ENCODE measurements around the gene BCAS3. TPM values are rescaled to one million over a fixed set of nuclear protein-coding genes. Genes with fewer than 3 reads are reported as not detected.
"Not testable (repeated sequence)": the region's sequence is repeated elsewhere in the genome, so short reads cannot be mapped to it uniquely, and the experiment has no call there.

BCAS3 gene
- polyA plus RNA-seq, 3 donors: 10.3 to 19.1 (median 14.7) TPM

- Histone ChIP-seq H3K79me2 (ENCODE audit: insufficient read depth, low read length) (no peaks in the 10 kb centered on the region), H3K9ac (ENCODE audit: insufficient read depth, low read length, poor library complexity, severe bottlenecking) (no peak overlapping the region), H3K4me1 (ENCODE audit: control insufficient read depth in 1 of 2, insufficient read depth in 2 of 2, low read length in 2 of 2) (no peaks in the 10 kb centered on the region), H3K4me3 (replicated peaks in 1 of 3; ENCODE audit: low read depth in 2 of 3, low read length in 3 of 3) (no peak overlapping the region), H3K36me3 (replicated peaks in 1 of 2; ENCODE audit: control insufficient read depth in 1 of 2, insufficient read depth in 2 of 2, low read length in 2 of 2) (no peaks in the 10 kb centered on the region), H3K27me3 (ENCODE audit: control insufficient read depth in 2 of 2, insufficient read depth in 2 of 2, low read length in 2 of 2) (peaks cover 12 to 16% of the 10 kb centered on the region in 2 donors), H2AFZ (ENCODE audit: insufficient read depth, low read depth, low read length, poor library complexity, severe bottlenecking) (no peak overlapping the region), H3K4me2 (replicated peaks; ENCODE audit: extremely low read depth, low read length, poor library complexity, severe bottlenecking) (no peak overlapping the region), H3K9me3 (replicated peaks in 1 of 2; ENCODE audit: control insufficient read depth in 1 of 2, insufficient read depth in 1 of 2, low read length in 2 of 2) (peaks cover 0 to 20% of the 10 kb centered on the region in 2 donors), H4K20me1 (ENCODE audit: insufficient read depth, low read length) (no peaks in the 10 kb centered on the region), H3K27ac (ENCODE audit: low read depth in 1 of 2, low read length in 2 of 2) (no peak overlapping the region)
- Mint-ChIP-seq H3K36me3 (no peaks in the 10 kb centered on the region), H3K4me3 (peak overlapping the region in 1 of 2 donors; percentile 1), H3K9me3 (peaks cover 4 to 24% (median 13%) of the 10 kb centered on the region in 7 donors), H3K4me1 (peaks cover 2% of the 10 kb centered on the region), H3K27ac (no peak overlapping the region), H3K27me3 (ENCODE audit: low read depth in 3 of 3) (peaks cover 25 to 61% (median 41%) of the 10 kb centered on the region in 3 donors)
- DNase-seq: no peak
- TF ChIP-seq CTCF (IDR thresholded peaks at IDR 0.05): no peak
- intact Hi-C loops (cut with micrococcal nuclease): no loop called here
Measured at GRCh38 chr17:61436995-61437704, 759.5 kb downstream of the BCAS3 start.

GRCh38 chr17:61440697-61441096, 763.0 kb downstream of the BCAS3 start:
- Histone ChIP-seq H3K36me3 (replicated peaks in 1 of 2; ENCODE audit: control insufficient read depth in 1 of 2, insufficient read depth in 2 of 2, low read length in 2 of 2) (no peaks in the 10 kb centered on the region), H3K27ac (ENCODE audit: low read depth in 1 of 2, low read length in 2 of 2) (no peak overlapping the region), H3K27me3 (ENCODE audit: control insufficient read depth in 2 of 2, insufficient read depth in 2 of 2, low read length in 2 of 2) (peaks cover 7 to 9% of the 10 kb centered on the region in 2 donors), H3K4me2 (replicated peaks; ENCODE audit: extremely low read depth, low read length, poor library complexity, severe bottlenecking) (no peak overlapping the region), H3K79me2 (ENCODE audit: insufficient read depth, low read length) (no peaks in the 10 kb centered on the region), H3K9ac (ENCODE audit: insufficient read depth, low read length, poor library complexity, severe bottlenecking) (no peak overlapping the region), H3K9me3 (replicated peaks in 1 of 2; ENCODE audit: control insufficient read depth in 1 of 2, insufficient read depth in 1 of 2, low read length in 2 of 2) (peaks cover 0 to 20% of the 10 kb centered on the region in 2 donors), H3K4me3 (replicated peaks in 1 of 3; ENCODE audit: low read depth in 2 of 3, low read length in 3 of 3) (no peak overlapping the region), H3K4me1 (ENCODE audit: control insufficient read depth in 1 of 2, insufficient read depth in 2 of 2, low read length in 2 of 2) (no peaks in the 10 kb centered on the region), H2AFZ (ENCODE audit: insufficient read depth, low read depth, low read length, poor library complexity, severe bottlenecking) (no peak overlapping the region), H4K20me1 (ENCODE audit: insufficient read depth, low read length) (no peaks in the 10 kb centered on the region)
- intact Hi-C loops (cut with micrococcal nuclease): no loop called here
- peaks cover 2% of the 10 kb centered on the region for H3K4me1 Mint-ChIP-seq
- no peak for DNase-seq
- H3K9me3 Mint-ChIP-seq: peaks cover 4 to 22% (median 10%) of the 10 kb centered on the region in 7 donors
- no peak overlapping the region for H3K27ac Mint-ChIP-seq
- no peak for TF ChIP-seq CTCF (IDR thresholded peaks at IDR 0.05)
- no peaks in the 10 kb centered on the region for H3K36me3 Mint-ChIP-seq
- H3K4me3 Mint-ChIP-seq: no peak overlapping the region
- peaks cover 22 to 54% (median 38%) of the 10 kb centered on the region in 3 donors for H3K27me3 Mint-ChIP-seq (ENCODE audit: low read depth in 3 of 3)

GRCh38 chr17:61441507-61441906, 763.9 kb downstream of the BCAS3 start:
- H3K4me1 ChIP-seq (ENCODE audit: control insufficient read depth in 1 of 2, insufficient read depth in 2 of 2, low read length in 2 of 2); H2AFZ ChIP-seq (ENCODE audit: insufficient read depth, low read depth, low read length, poor library complexity, severe bottlenecking); H3K4me2 ChIP-seq (replicated peaks; ENCODE audit: extremely low read depth, low read length, poor library complexity, severe bottlenecking); H3K4me3 ChIP-seq (replicated peaks in 1 of 3; ENCODE audit: low read depth in 2 of 3, low read length in 3 of 3); H3K36me3 ChIP-seq (replicated peaks in 1 of 2; ENCODE audit: control insufficient read depth in 1 of 2, insufficient read depth in 2 of 2, low read length in 2 of 2); H3K36me3 Mint-ChIP-seq; H3K4me1 Mint-ChIP-seq; H3K27ac ChIP-seq (ENCODE audit: low read depth in 1 of 2, low read length in 2 of 2); H4K20me1 ChIP-seq (ENCODE audit: insufficient read depth, low read length); intact Hi-C loops (cut with micrococcal nuclease); DNase-seq; H3K79me2 ChIP-seq (ENCODE audit: insufficient read depth, low read length); H3K4me3 Mint-ChIP-seq; H3K27ac Mint-ChIP-seq; H3K9ac ChIP-seq (ENCODE audit: insufficient read depth, low read length, poor library complexity, severe bottlenecking): not testable (repeated sequence)
- Mint-ChIP-seq H3K27me3 (ENCODE audit: low read depth in 3 of 3) (peaks cover 28 to 60% (median 38%) of the 10 kb centered on the region in 3 donors), H3K9me3 (peaks cover 4 to 18% (median 8%) of the 10 kb centered on the region in 7 donors)
- WGBS (ENCODE audit: insufficient coverage): 100% methylated on average over 3 of the region's 6 CpGs
- Histone ChIP-seq H3K27me3 (ENCODE audit: control insufficient read depth in 2 of 2, insufficient read depth in 2 of 2, low read length in 2 of 2) (peaks cover 14 to 15% of the 10 kb centered on the region in 2 donors), H3K9me3 (replicated peaks in 1 of 2; ENCODE audit: control insufficient read depth in 1 of 2, insufficient read depth in 1 of 2, low read length in 2 of 2) (peaks cover 0 to 13% of the 10 kb centered on the region in 2 donors)

Data from CD14-positive monocyte (primary cell).